ENCODE results near the gene PLK5.
A peak's percentile ranks its signal among the peaks of the same experiment; 100 is the strongest.

DNA sequence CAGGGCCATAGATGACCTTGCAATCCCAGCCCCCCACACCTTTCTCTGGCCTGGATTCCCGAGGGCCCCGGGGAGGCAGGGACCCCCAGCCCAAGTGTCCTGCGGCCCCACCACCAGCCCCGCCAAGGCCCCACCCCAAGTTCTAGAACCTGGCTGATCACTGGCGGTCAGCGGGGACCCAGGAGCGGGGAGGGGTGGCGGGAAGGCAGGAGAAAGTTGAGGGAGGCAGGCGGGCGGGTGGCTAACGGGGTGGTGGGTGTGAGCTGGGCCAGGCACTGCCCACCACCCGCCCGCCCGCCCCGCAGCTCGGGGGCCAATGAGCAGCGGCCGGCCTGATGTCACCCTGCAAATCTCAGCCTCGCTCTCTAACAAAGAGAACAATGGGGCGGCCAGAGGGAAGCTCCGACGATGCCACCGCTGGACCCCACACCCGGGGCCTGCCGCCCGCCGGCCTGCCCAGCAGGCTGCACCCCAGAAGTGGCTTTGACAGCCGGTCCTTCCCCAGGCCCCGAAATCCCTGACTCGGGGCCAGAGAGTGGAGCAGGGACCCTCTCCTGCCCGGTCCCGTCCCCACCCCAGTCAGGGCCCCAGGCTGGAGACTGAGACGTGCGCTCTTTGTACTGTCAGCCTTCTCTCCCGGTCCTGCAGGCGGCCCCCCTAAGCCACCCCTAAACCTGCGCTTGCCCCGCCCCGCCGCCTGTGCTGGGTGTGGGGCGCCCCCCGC is 42.7 kb downstream of the PLK5 start:
- TF ChIP-seq, protein P1, sequence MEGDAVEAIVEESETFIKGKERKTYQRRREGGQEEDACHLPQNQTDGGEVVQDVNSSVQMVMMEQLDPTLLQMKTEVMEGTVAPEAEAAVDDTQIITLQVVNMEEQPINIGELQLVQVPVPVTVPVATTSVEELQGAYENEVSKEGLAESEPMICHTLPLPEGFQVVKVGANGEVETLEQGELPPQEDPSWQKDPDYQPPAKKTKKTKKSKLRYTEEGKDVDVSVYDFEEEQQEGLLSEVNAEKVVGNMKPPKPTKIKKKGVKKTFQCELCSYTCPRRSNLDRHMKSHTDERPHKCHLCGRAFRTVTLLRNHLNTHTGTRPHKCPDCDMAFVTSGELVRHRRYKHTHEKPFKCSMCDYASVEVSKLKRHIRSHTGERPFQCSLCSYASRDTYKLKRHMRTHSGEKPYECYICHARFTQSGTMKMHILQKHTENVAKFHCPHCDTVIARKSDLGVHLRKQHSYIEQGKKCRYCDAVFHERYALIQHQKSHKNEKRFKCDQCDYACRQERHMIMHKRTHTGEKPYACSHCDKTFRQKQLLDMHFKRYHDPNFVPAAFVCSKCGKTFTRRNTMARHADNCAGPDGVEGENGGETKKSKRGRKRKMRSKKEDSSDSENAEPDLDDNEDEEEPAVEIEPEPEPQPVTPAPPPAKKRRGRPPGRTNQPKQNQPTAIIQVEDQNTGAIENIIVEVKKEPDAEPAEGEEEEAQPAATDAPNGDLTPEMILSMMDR (IDR thresholded peaks at IDR 0.05), result no peak
- TF ChIP-seq POLR2A (IDR thresholded peaks at IDR 0.05) (peak; percentile 14 to 45), EP300 (IDR thresholded peaks at IDR 0.05) (no peak)

Data from gastroesophageal sphincter (tissue), 3 donors.